Measurements from ENCODE around the gene CPAMD8. TPM values are rescaled to one million over a fixed set of nuclear protein-coding genes. Genes with fewer than 3 reads are reported as not detected.

CPAMD8 gene
- total RNA-seq, 1 experiment from 2014 or later: 0.20 TPM

GRCh38 chr19:16917401-16917800 is 109.2 kb downstream of the CPAMD8 start:
- ATAC-seq: no peak
- Histone ChIP-seq H3K36me3 (ENCODE audit: control insufficient read depth in 1 of 2, insufficient read depth in 2 of 2, low read length in 2 of 2) (no peaks in the 10 kb centered on the region), H3K27ac (ENCODE audit: low read depth, low read length) (no peak overlapping the region), H3K27me3 (ENCODE audit: insufficient read depth, low read length) (no peaks in the 10 kb centered on the region), H3K4me2 (ENCODE audit: low read length) (no peak overlapping the region), H3K4me3 (replicated peaks in 1 of 2; ENCODE audit: low read depth in 1 of 2, low read length in 2 of 2) (no peak overlapping the region), H3K9me3 (ENCODE audit: control insufficient read depth in 1 of 2, insufficient read depth in 1 of 2, low read depth in 1 of 2, low read length in 2 of 2) (peaks cover 9 to 15% of the 10 kb centered on the region in 2 experiments; a peak in 2 of 4 replicates), H2AFZ (ENCODE audit: low read depth, low read length, poor library complexity, severe bottlenecking) (no peak overlapping the region), H3K9me2 (ENCODE audit: insufficient read depth) (no peaks in the 10 kb centered on the region), H3K9ac (ENCODE audit: low read length) (no peak overlapping the region), H3K4me1 (ENCODE audit: control insufficient read depth in 1 of 2, insufficient read depth in 2 of 2, low read length in 2 of 2) (peaks cover 7 to 14% of the 10 kb centered on the region in 2 experiments), H4K20me1 (ENCODE audit: insufficient read depth) (no peaks in the 10 kb centered on the region), H3K79me2 (ENCODE audit: insufficient read depth, low read length) (no peaks in the 10 kb centered on the region)
- POLR2A ChIA-PET: no interaction called here
- intact Hi-C loops (cut with micrococcal nuclease): no loop called here
- no peak for DNase-seq (ENCODE audit: low read depth, low spot score)
- BruUV-seq (replicated peaks): no TSS peak
- CTCF ChIA-PET: no interaction called here
- RAD21 ChIA-PET (ENCODE audit: low non-redundant PET in 1 of 2, low total read pairs in 2 of 2, uncharacterized antibody in 2 of 2, unreplicated experiment in 2 of 2): no interaction called here
- no peak for TF ChIP-seq SRF (IDR thresholded peaks at IDR 0.05; ENCODE audit: low read depth)
- no peak for TF ChIP-seq REST (IDR thresholded peaks at IDR 0.05; ENCODE audit: low read depth)
- TF ChIP-seq TCF7L2 (IDR thresholded peaks at IDR 0.05; ENCODE audit: borderline replicate concordance, extremely low read depth, insufficient read depth, insufficient read length): no peak
- TF ChIP-seq ELF1 (IDR thresholded peaks at IDR 0.05; ENCODE audit: borderline replicate concordance, low read depth): no peak
- TF ChIP-seq ZNF274 (IDR thresholded peaks at IDR 0.05; ENCODE audit: low read depth, low read length): no peak
- TF ChIP-seq, protein P1, sequence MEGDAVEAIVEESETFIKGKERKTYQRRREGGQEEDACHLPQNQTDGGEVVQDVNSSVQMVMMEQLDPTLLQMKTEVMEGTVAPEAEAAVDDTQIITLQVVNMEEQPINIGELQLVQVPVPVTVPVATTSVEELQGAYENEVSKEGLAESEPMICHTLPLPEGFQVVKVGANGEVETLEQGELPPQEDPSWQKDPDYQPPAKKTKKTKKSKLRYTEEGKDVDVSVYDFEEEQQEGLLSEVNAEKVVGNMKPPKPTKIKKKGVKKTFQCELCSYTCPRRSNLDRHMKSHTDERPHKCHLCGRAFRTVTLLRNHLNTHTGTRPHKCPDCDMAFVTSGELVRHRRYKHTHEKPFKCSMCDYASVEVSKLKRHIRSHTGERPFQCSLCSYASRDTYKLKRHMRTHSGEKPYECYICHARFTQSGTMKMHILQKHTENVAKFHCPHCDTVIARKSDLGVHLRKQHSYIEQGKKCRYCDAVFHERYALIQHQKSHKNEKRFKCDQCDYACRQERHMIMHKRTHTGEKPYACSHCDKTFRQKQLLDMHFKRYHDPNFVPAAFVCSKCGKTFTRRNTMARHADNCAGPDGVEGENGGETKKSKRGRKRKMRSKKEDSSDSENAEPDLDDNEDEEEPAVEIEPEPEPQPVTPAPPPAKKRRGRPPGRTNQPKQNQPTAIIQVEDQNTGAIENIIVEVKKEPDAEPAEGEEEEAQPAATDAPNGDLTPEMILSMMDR (IDR thresholded peaks at IDR 0.05 in 2 of 3, conservative IDR thresholded peaks at IDR 0.05 in 1 of 3; ENCODE audit: borderline replicate concordance in 1 of 3, insufficient read depth in 1 of 3, low read depth in 2 of 3, low read length in 2 of 3): no peak
- no peak for TF ChIP-seq CEBPB (IDR thresholded peaks at IDR 0.05; ENCODE audit: low read depth)
- TF ChIP-seq EZH2 (IDR thresholded peaks at IDR 0.05): no peak
- no peak for TF ChIP-seq POLR2A (IDR thresholded peaks at IDR 0.05; ENCODE audit: borderline replicate concordance, extremely low read depth, insufficient read depth, insufficient read length)
- TF ChIP-seq YY1 (IDR thresholded peaks at IDR 0.05; ENCODE audit: extremely low read depth, insufficient replicate concordance, low read depth, low read length): no peak
